OCI-LY7 (cell line): ENCODE results near the gene LDB3. TPM values are rescaled to one million over a fixed set of nuclear protein-coding genes. Genes with fewer than 3 reads are reported as not detected.
A peak's percentile ranks its signal among the peaks of the same experiment; 100 is the strongest.

ENCODE experiments used
- BruUV-seq: library from RNA; stranded (reverse); fragments of 400-500 nt; replicated peaks from 2 replicates; lab custom pipeline; 2021; lab: Mats Ljungman, UMichigan
- CTCF ChIA-PET: fragments of 300-600 bp; sonication (Branson Sonifier 250); formaldehyde crosslinking; loops from one replicate; lab custom pipeline; 2022; ENCODE audit warnings: antibody characterized with exemption; ENCODE audit not compliant: unreplicated experiment; lab: Charles Lee
- POLR2A ChIA-PET: fragments of 300-600 bp; sonication (Branson Sonifier 250); formaldehyde crosslinking; loops from one replicate; lab custom pipeline; 2022; ENCODE audit warnings: antibody characterized with exemption; lab: Charles Lee
- DNase-seq: peaks from one replicate; pipeline ENCODE4 v3.0.0-alpha.2; 2015; ENCODE audit warnings: low spot score
- H2AFZ ChIP-seq: fragments of 200-600 bp; sonication (generic), shearing (Covaris generic); 2 replicates; pipeline ENCODE4 v1.6.1; 2014; ENCODE audit warnings: mild to moderate bottlenecking, antibody characterized with exemption, low read length, moderate library complexity
- H3K27ac ChIP-seq: fragments of 200-600 bp; sonication (generic); 2 replicates; pipeline ENCODE4 v1.5.1; 2014; ENCODE audit warnings: mixed run types, low read depth, mild to moderate bottlenecking, moderate library complexity, low read length, inconsistent platforms; ENCODE audit not compliant: poor library complexity, severe bottlenecking
- H3K36me3 ChIP-seq: fragments of 200-600 bp; sonication (generic); 2 replicates; pipeline ENCODE4 v1.6.1; 2014; ENCODE audit warnings: mild to moderate bottlenecking, antibody characterized with exemption, low read length, moderate library complexity, mixed read lengths; ENCODE audit not compliant: insufficient read depth
- H3K4me1 ChIP-seq: fragments of 200-600 bp; sonication (generic); 2 replicates; pipeline ENCODE4 v1.5.1; 2014; ENCODE audit warnings: mild to moderate bottlenecking, low read length; ENCODE audit not compliant: insufficient read depth, poor library complexity, severe bottlenecking
- H3K4me2 ChIP-seq: fragments of 200-600 bp; sonication (generic); 2 replicates; pipeline ENCODE4 v1.6.1; 2014; ENCODE audit warnings: mild to moderate bottlenecking, low read length
- H3K4me3 ChIP-seq: fragments of 200-600 bp; sonication (generic); 2 replicates; pipeline ENCODE4 v1.5.1; 2014; ENCODE audit warnings: mild to moderate bottlenecking, low read depth, low read length; ENCODE audit not compliant: poor library complexity, severe bottlenecking
- H3K79me2 ChIP-seq: fragments of 200-600 bp; sonication (generic); 2 replicates; pipeline ENCODE4 v1.6.1; 2016; ENCODE audit warnings: low read depth, mild to moderate bottlenecking, low read length, moderate library complexity, mixed read lengths; ENCODE audit not compliant: insufficient read depth
- H3K9me2 ChIP-seq: fragments of 200-600 bp; sonication (generic); 2 replicates; pipeline ENCODE4 v1.6.1; 2016; ENCODE audit warnings: mild to moderate bottlenecking, low read length, mixed read lengths; ENCODE audit not compliant: insufficient read depth
- H3K9me3 ChIP-seq: fragments of 200-600 bp; sonication (generic); 2 replicates; pipeline ENCODE4 v1.6.1; 2014; ENCODE audit warnings: mild to moderate bottlenecking, mixed run types, low read length, mixed read lengths
- H4K20me1 ChIP-seq: fragments of 200-600 bp; sonication (generic); 2 replicates; pipeline ENCODE4 v1.6.1; 2014; ENCODE audit warnings: mild to moderate bottlenecking, antibody characterized with exemption, low read length, moderate library complexity, mixed read lengths; ENCODE audit not compliant: insufficient read depth
- EZH2phosphoT487 ChIP-seq: fragments of 200-600 bp; sonication (generic); IDR thresholded peaks from 2 replicates; pipeline ENCODE4 v1.6.1; 2018; ENCODE audit warnings: low read depth, borderline replicate concordance, mild to moderate bottlenecking, mixed run types, antibody characterized with exemption, low read length, moderate library complexity, mixed read lengths
- intact Hi-C: fragments of 100-400 bp; cut with micrococcal nuclease; formaldehyde crosslinking; loops from one replicate; pipeline ENCODE4 v1.10.0; 2022; ENCODE audit not compliant: unreplicated experiment
- total RNA-seq, 2 experiments: library from RNA; depleted of rRNA in 1 of 2; stranded (reverse); fragments of >200 nt in 1 of 2; shearing (Covaris generic) in 1 of 2; gene quantifications; 2 replicates each; pipeline ENCODE4 v1.2.3, GENCODE V29; 2014 to 2022
- TF ChIP-seq, protein P1 (sequence below): fragments of 200-600 bp; sonication (generic); conservative IDR thresholded peaks from 2 replicates; pipeline ENCODE4 v1.5.1; 2014; ENCODE audit warnings: mild to moderate bottlenecking, antibody characterized with exemption, low read length, moderate library complexity, mixed read lengths

Gene LDB3
- total RNA-seq, 2 experiments from 2014 or later = 0.08 TPM; not detected in 1

DNA sequence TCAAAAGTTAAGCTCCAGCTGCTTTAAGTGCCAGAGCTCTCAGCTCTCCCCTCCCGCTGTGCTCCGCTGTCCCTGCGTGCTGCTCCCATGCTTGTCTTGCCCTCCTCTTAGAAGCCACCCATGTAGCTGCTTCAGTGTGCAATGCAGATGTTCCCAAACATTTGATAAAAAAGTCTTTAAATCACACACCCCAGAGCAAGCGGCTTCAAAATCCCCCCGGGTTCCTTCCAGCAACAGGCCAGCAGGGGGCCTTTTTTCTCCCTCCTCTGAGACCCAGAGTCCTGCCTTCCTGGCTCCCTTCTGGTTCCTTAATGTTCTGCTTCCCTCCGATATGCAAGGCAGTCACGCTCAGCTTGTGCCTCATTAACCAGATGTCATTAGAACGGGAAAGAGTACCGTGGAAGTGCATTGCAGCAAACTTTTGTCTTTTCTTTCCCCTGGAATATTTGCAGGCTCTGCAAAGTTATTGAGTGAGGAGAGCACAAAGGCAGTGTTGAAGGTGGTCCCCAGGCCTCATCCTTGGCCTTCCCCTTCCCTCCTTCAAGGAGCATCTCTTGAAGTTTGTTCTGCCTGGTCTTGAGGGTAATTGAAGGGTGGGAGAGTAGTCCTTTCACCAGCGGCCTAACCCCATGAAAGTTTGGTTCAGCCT is 25.5 kb downstream of the LDB3 start:
- Histone ChIP-seq H3K36me3 (no peaks in the 10 kb centered on the region), H3K4me2 (no peak overlapping the region), H3K4me3 (no peak overlapping the region), H3K79me2 (no peaks in the 10 kb centered on the region), H3K9me2 (no peaks in the 10 kb centered on the region), H2AFZ (no peak overlapping the region), H3K4me1 (no peaks in the 10 kb centered on the region), H3K9me3 (no peaks in the 10 kb centered on the region), H4K20me1 (no peaks in the 10 kb centered on the region), H3K27ac (no peak overlapping the region)
- DNase-seq = peak; percentile 41
- POLR2A ChIA-PET = no interaction called here
- no TSS peak for BruUV-seq
- CTCF ChIA-PET = no interaction called here
- TF ChIP-seq, protein P1, sequence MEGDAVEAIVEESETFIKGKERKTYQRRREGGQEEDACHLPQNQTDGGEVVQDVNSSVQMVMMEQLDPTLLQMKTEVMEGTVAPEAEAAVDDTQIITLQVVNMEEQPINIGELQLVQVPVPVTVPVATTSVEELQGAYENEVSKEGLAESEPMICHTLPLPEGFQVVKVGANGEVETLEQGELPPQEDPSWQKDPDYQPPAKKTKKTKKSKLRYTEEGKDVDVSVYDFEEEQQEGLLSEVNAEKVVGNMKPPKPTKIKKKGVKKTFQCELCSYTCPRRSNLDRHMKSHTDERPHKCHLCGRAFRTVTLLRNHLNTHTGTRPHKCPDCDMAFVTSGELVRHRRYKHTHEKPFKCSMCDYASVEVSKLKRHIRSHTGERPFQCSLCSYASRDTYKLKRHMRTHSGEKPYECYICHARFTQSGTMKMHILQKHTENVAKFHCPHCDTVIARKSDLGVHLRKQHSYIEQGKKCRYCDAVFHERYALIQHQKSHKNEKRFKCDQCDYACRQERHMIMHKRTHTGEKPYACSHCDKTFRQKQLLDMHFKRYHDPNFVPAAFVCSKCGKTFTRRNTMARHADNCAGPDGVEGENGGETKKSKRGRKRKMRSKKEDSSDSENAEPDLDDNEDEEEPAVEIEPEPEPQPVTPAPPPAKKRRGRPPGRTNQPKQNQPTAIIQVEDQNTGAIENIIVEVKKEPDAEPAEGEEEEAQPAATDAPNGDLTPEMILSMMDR = peak; percentile 79
- no peak for TF ChIP-seq EZH2phosphoT487
- intact Hi-C loops = no loop called here

DNA sequence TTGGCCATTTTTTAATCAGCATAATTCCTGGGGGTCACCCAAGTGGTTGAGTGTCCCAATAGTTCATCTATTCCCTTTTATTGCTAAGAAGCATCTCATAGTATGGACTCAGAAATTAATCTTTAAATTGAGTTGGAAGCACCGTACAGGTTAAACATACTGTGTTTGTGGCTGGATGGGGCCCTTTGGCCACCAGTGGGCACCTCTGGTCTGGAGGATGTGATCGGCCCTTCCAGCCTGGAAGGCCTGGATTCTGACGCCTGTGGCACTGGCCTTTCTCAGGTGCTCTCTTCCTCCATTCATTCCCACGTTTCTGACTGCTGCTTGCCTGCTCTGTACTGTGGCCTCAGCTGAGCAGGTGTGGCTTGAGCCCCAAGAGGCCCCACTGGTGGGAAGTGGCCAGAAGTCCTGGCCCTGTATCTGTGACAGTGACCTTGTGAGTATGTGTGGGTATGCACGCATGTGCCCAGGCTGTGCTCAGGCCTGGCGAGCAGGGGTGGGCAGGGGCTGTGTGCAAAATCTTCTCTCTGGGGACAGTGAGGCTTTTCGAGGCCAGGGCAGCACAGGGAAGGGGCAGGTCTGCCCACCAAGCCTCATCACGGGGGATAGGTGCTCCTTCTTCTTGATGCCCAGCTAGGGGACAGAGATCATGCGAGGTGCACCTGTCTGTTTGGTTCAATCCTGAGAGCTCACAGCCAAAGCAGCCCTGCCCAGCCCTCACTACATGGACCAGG is 30.1 kb downstream of the LDB3 start:
- no peaks in the 10 kb centered on the region for H4K20me1 ChIP-seq
- H3K4me1 ChIP-seq = no peaks in the 10 kb centered on the region
- no peak overlapping the region for H3K4me3 ChIP-seq
- H3K79me2 ChIP-seq = no peaks in the 10 kb centered on the region
- intact Hi-C loops = no loop called here
- no peak overlapping the region for H3K4me2 ChIP-seq
- CTCF ChIA-PET = no interaction called here
- H3K27ac ChIP-seq = no peak overlapping the region
- H2AFZ ChIP-seq = no peak overlapping the region
- no peaks in the 10 kb centered on the region for H3K9me3 ChIP-seq
- no peaks in the 10 kb centered on the region for H3K36me3 ChIP-seq
- POLR2A ChIA-PET = interaction anchor here (0.5 kb wide), 1 partner anchor 156 kb away, joined by 6 read pairs; no protein-coding TSS in a partner anchor
- no TSS peak for BruUV-seq
- H3K9me2 ChIP-seq = no peaks in the 10 kb centered on the region
- TF ChIP-seq, protein P1 = no peak
- no peak for TF ChIP-seq EZH2phosphoT487
- no peak for DNase-seq

DNA sequence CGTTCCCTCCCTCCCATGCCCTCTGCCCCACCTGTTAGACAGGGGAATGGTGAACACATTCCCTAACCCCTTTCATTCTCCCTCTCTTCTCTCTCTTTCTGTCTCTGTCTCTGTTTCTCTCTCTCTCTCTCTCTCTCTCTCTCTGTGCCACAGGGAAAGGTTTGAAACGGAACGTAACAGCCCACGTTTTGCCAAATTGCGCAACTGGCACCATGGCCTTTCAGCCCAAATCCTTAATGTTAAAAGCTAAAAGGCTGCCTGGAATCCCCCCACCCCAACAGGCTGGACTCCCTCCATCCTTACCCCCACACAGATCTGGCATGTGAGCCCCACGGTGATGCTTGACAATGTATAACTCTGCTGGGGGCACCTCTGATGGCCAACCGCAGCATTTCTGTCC is 30.8 kb downstream of the LDB3 start:
- POLR2A ChIA-PET = no interaction called here
- no TSS peak for BruUV-seq
- no peaks in the 10 kb centered on the region for H3K36me3 ChIP-seq
- no peak overlapping the region for H3K4me2 ChIP-seq
- no peaks in the 10 kb centered on the region for H3K4me1 ChIP-seq
- H3K9me3 ChIP-seq = no peaks in the 10 kb centered on the region
- no peak overlapping the region for H3K4me3 ChIP-seq
- no peaks in the 10 kb centered on the region for H3K79me2 ChIP-seq
- TF ChIP-seq EZH2phosphoT487 = no peak
- TF ChIP-seq, protein P1 = no peak
- no peak overlapping the region for H2AFZ ChIP-seq
- CTCF ChIA-PET = no interaction called here
- no peak overlapping the region for H3K27ac ChIP-seq
- no peak for DNase-seq
- H4K20me1 ChIP-seq = no peaks in the 10 kb centered on the region
- intact Hi-C loops = no loop called here
- no peaks in the 10 kb centered on the region for H3K9me2 ChIP-seq
